ENCODE results near the gene NDUFB10.

GRCh38 chr16:1917056-1917664, 42.2 kb upstream of the NDUFB10 start:
- TF ChIP-seq CTCF (IDR thresholded peaks at IDR 0.05) (no peak), POLR2AphosphoS5 (IDR thresholded peaks at IDR 0.05) (no peak), POLR2A (IDR thresholded peaks at IDR 0.05) (no peak)
